HG02678 (cell line): ENCODE measurements around the gene GOLGA3.
"Not testable (repeated sequence)": the region's sequence is repeated elsewhere in the genome, so short reads cannot be mapped to it uniquely, and the experiment has no call there.

ENCODE experiments used
- ATAC-seq: cut with Tn5 transposase; IDR thresholded peaks from one replicate; pipeline ENCODE4 v1.9.1; 2021; ENCODE audit warnings: mild to moderate bottlenecking, moderate library complexity; ENCODE audit not compliant: unreplicated experiment

The GOLGA3 gene

GRCh38 chr12:132818562-132818961, 10.1 kb downstream of the GOLGA3 start:
- ATAC-seq: no peak

GRCh38 chr12:132814232-132814631, 14.4 kb downstream of the GOLGA3 start:
- ATAC-seq: no peak

GRCh38 chr12:132813443-132813842, 15.2 kb downstream of the GOLGA3 start:
- no peak for ATAC-seq

- no peak for ATAC-seq
Measured at GRCh38 chr12:132812631-132813305, 15.9 kb downstream of the GOLGA3 start.

GRCh38 chr12:132809391-132809790, 19.3 kb downstream of the GOLGA3 start:
- not testable (repeated sequence) for ATAC-seq

GRCh38 chr12:132807295-132808092, 21.2 kb downstream of the GOLGA3 start:
- no peak for ATAC-seq

GRCh38 chr12:132806857-132807256, 21.8 kb downstream of the GOLGA3 start:
- ATAC-seq: no peak

GRCh38 chr12:132804426-132804861, 24.2 kb downstream of the GOLGA3 start:
- no peak for ATAC-seq

- no peak for ATAC-seq
Measured at GRCh38 chr12:132803888-132804287, 24.8 kb downstream of the GOLGA3 start.

- ATAC-seq: no peak
Measured at GRCh38 chr12:132803125-132803524, 25.5 kb downstream of the GOLGA3 start.

- ATAC-seq: no peak
Measured at GRCh38 chr12:132801741-132802140, 26.9 kb downstream of the GOLGA3 start.

GRCh38 chr12:132798836-132799235, 29.8 kb downstream of the GOLGA3 start:
- no peak for ATAC-seq

- no peak for ATAC-seq
Measured at GRCh38 chr12:132797820-132798570, 30.7 kb downstream of the GOLGA3 start.

- ATAC-seq: no peak
Measured at GRCh38 chr12:132795847-132796246, 32.8 kb downstream of the GOLGA3 start.

GRCh38 chr12:132791940-132792339, 36.7 kb downstream of the GOLGA3 start:
- ATAC-seq: not testable (repeated sequence)

GRCh38 chr12:132789099-132789471, 39.6 kb downstream of the GOLGA3 start:
- ATAC-seq: no peak

GRCh38 chr12:132788375-132789098, 40.1 kb downstream of the GOLGA3 start:
- ATAC-seq: no peak

- ATAC-seq: no peak
Measured at GRCh38 chr12:132787877-132788276, 40.8 kb downstream of the GOLGA3 start.

GRCh38 chr12:132786192-132786591, 42.5 kb downstream of the GOLGA3 start:
- ATAC-seq: no peak

- ATAC-seq: no peak
Measured at GRCh38 chr12:132784580-132784979, 44.1 kb downstream of the GOLGA3 start.
